Central memory CD8-positive, alpha-beta T cell (primary cell): Measurements from ENCODE around the gene TMEM33.
A peak's percentile ranks its signal among the peaks of the same experiment; 100 is the strongest.
"Not testable (repeated sequence)": the region's sequence is repeated elsewhere in the genome, so short reads cannot be mapped to it uniquely, and the experiment has no call there.

Experiments
- ATAC-seq: fragments of 150-1000 bp; cut with Tn5 transposase; replicated peaks from 2 replicates; pipeline ENCODE4 v1.10.0; 2022; ENCODE audit warnings: mild to moderate bottlenecking, moderate FRiP score, moderate number of reproducible peaks; ENCODE audit not compliant: poor library complexity, severe bottlenecking; ENCODE audit errors: extremely low read depth
- DNase-seq, 2 donors: peaks; one replicate each; pipeline ENCODE4 v3.0.0; 2021; ENCODE audit warnings: low spot score in 2 of 2
- H3K27ac Mint-ChIP-seq: one replicate; pipeline ENCODE4 v1.8.0; 2022; ENCODE audit warnings: low read depth, mild to moderate bottlenecking, moderate library complexity, mixed read lengths
- H3K27me3 Mint-ChIP-seq: one replicate; pipeline ENCODE4 v1.8.0; 2022; ENCODE audit warnings: mixed read lengths
- H3K36me3 Mint-ChIP-seq: one replicate; pipeline ENCODE4 v1.8.0; 2022; ENCODE audit warnings: mild to moderate bottlenecking, moderate library complexity, mixed read lengths; ENCODE audit not compliant: insufficient read depth
- H3K4me1 Mint-ChIP-seq: one replicate; pipeline ENCODE4 v1.8.0; 2022; ENCODE audit warnings: mixed read lengths
- H3K4me3 Mint-ChIP-seq: one replicate; pipeline ENCODE4 v1.8.0; 2022; ENCODE audit warnings: mild to moderate bottlenecking, moderate library complexity, mixed read lengths
- H3K9me3 Mint-ChIP-seq: one replicate; pipeline ENCODE4 v1.8.0; 2022; ENCODE audit warnings: mixed read lengths

Gene TMEM33

GRCh38 chr4:41920416-41920815 lies 14.8 kb upstream of the TMEM33 start:
- not testable (repeated sequence) for DNase-seq, H3K36me3 Mint-ChIP-seq, H3K4me3 Mint-ChIP-seq, ATAC-seq, H3K27ac Mint-ChIP-seq, H3K4me1 Mint-ChIP-seq, H3K9me3 Mint-ChIP-seq
- H3K27me3 Mint-ChIP-seq = peaks cover 29% of the 10 kb centered on the region

- H3K4me1 Mint-ChIP-seq = no peaks in the 10 kb centered on the region
- H3K36me3 Mint-ChIP-seq = no peaks in the 10 kb centered on the region
- DNase-seq = no peak
- no peak overlapping the region for H3K27ac Mint-ChIP-seq
- no peaks in the 10 kb centered on the region for H3K9me3 Mint-ChIP-seq
- H3K27me3 Mint-ChIP-seq = peaks cover 29% of the 10 kb centered on the region
- no peak for ATAC-seq
- no peak overlapping the region for H3K4me3 Mint-ChIP-seq
Observed at GRCh38 chr4:41921476-41921875, 13.8 kb upstream of the TMEM33 start.

DNA sequence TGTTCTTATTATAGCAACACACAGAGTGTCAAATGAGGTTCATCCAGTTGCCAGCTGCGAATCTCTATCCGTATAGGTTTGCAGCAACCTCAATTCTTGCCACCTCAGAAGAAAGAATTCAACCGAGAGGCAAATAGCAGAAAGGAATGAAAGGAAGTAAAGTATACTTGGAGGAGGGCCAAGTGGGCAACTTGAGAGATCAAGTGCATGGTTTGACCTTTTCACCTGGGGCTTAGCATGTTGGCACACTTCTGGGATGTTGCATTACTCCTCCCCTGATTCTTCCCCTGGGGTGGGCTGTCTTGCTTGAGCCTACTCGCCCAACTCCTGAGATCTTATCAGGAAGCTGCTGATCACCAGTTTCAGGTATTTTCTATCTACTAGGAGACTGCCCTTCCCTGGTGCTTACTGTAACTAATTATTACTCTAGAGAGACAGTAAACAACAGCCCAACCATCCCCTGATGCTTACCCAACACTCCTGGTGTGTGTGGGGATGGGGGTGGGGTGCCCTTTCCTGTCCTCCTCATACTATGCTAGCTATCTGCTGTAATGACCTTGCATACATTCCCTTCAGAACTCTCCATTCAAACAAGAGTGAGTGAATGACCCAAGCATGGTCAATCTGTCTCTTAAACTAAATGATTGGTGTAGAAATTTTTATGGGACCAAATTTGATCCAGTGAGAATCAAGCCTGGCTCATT lies 7.3 kb upstream of the TMEM33 start:
- Mint-ChIP-seq H3K4me3 (no peak overlapping the region), H3K36me3 (no peaks in the 10 kb centered on the region), H3K9me3 (no peaks in the 10 kb centered on the region), H3K4me1 (no peaks in the 10 kb centered on the region), H3K27ac (no peak overlapping the region), H3K27me3 (peaks cover 27% of the 10 kb centered on the region)
- ATAC-seq (no peak), DNase-seq (no peak)

DNA sequence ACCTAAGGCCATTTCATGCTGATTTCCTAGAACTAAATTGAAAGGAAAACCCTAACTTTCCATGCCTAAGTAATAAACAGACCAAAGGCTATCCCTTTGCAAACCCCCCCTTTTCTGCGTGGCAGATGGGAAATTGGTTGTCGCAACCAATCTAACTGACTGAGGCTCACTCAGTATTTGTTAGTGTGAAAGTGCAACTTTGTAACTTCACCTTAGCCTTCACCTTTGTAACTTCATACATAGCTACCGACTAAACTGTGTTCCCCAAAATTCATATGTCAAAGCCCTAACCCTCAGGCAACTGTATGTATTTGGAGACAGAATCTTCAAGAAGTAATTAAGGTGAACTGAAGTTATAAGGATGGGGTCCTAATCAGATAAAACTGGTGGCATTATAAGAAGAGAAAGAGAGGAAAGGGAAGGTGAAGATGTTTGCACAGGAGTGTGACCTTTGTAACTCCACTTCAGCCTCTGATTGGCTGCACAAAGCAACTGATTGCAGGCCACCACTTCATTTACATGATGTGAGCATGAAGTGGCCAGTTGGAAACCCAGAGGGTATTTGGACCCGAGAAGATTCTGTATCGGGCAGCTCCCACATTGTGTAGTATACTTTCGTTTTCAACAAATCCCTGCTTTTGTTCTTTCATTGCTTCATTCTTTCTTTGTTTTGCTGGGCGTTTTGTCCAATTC lies 4.9 kb upstream of the TMEM33 start:
- H3K4me3 Mint-ChIP-seq = no peak overlapping the region
- DNase-seq (no peak), ATAC-seq (no peak)
- peaks cover 6% of the 10 kb centered on the region for H3K36me3 Mint-ChIP-seq
- H3K9me3 Mint-ChIP-seq = no peaks in the 10 kb centered on the region
- H3K27ac Mint-ChIP-seq = no peak overlapping the region
- peaks cover 8% of the 10 kb centered on the region for H3K27me3 Mint-ChIP-seq
- H3K4me1 Mint-ChIP-seq = peaks cover 11% of the 10 kb centered on the region

DNA sequence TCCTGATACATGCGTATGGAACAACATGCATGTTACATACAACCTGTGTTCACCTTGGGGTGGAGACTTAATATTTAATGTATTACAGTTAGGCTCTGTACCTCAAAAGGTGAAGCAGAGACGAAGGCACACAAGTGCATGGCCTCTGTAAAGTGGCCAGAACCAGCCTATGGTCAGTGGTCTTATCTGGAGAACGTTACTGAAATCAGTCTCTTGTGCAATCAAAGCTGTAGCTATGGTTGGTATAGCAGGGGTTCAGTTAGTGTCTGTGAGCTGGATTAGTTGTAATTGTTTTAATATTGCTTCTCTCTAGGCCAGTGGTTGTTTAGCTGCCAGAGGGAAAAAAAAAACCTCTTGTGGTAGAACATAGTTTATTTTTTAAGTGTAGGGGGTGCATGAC lies 2.2 kb upstream of the TMEM33 start:
- DNase-seq (no peak), ATAC-seq (no peak)
- H3K4me1 Mint-ChIP-seq = peaks cover 32% of the 10 kb centered on the region
- H3K36me3 Mint-ChIP-seq = peaks cover 9% of the 10 kb centered on the region
- no peaks in the 10 kb centered on the region for H3K9me3 Mint-ChIP-seq
- no peak overlapping the region for H3K27ac Mint-ChIP-seq
- no peak overlapping the region for H3K4me3 Mint-ChIP-seq
- peaks cover 7% of the 10 kb centered on the region for H3K27me3 Mint-ChIP-seq

DNA sequence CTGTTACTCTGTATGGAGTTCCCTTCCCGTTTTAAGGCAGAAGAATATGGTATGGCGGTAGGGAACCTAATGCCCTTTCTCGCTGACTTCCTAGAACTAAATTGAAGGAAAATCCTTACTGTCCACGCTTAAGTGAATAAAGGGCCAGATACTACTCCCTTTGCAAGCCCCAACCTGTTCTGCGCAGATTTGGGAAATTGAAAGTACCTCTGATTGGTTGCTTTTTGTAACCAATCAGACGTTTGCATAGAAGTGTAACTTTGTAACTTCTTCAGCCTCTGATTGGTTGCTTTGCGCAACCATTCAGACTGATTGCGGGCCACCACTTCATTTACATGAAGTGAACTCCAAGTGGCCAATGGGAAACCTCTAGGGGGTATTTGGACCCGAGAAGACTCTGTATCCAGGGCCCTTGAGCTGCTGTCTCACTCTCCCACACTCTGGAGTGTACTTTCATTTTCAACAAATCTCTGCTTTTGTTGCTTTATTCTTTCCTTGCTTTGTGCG lies 1.2 kb upstream of the TMEM33 start:
- ATAC-seq = no peak
- no peak for DNase-seq
- Mint-ChIP-seq H3K4me1 (peaks cover 40% of the 10 kb centered on the region), H3K27ac (peak overlapping the region; percentile 92), H3K27me3 (no peaks in the 10 kb centered on the region), H3K4me3 (peak overlapping the region; percentile 93), H3K36me3 (peaks cover 11% of the 10 kb centered on the region), H3K9me3 (no peaks in the 10 kb centered on the region)

DNA sequence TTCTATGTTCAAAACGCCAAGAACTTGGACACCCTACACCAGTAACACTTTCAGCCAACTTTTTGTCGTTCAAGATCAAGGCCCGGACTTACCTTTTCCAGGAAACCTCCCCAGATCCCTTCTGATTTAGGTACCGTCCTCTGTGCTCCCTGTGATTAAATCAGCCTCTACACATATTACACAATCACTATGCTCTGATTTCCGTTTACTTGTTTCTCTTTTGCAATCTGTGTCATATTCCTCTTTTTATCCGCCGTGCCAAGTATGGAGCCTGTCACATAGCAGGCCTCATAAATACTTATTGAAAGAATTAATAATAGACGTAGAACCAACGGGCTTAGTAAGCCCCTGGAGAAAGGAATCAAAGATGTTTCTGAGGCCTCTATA lies 722 bp upstream of the TMEM33 start:
- no peaks in the 10 kb centered on the region for H3K9me3 Mint-ChIP-seq
- ATAC-seq (no peak), DNase-seq (no peak)
- peak overlapping the region; percentile 92 for H3K27ac Mint-ChIP-seq
- peaks cover 41% of the 10 kb centered on the region for H3K4me1 Mint-ChIP-seq
- H3K36me3 Mint-ChIP-seq = peaks cover 16% of the 10 kb centered on the region
- H3K4me3 Mint-ChIP-seq = peak overlapping the region; percentile 93
- no peaks in the 10 kb centered on the region for H3K27me3 Mint-ChIP-seq

- Mint-ChIP-seq H3K9me3 (no peaks in the 10 kb centered on the region), H3K4me3 (peak overlapping the region; percentile 93), H3K27ac (peak overlapping the region; percentile 92), H3K27me3 (no peaks in the 10 kb centered on the region), H3K36me3 (peaks cover 26% of the 10 kb centered on the region), H3K4me1 (peaks cover 46% of the 10 kb centered on the region)
- DNase-seq = no peak
- ATAC-seq = peak; percentile 29
Observed at GRCh38 chr4:41935652-41936021, 408 bp downstream of the TMEM33 start.

DNA sequence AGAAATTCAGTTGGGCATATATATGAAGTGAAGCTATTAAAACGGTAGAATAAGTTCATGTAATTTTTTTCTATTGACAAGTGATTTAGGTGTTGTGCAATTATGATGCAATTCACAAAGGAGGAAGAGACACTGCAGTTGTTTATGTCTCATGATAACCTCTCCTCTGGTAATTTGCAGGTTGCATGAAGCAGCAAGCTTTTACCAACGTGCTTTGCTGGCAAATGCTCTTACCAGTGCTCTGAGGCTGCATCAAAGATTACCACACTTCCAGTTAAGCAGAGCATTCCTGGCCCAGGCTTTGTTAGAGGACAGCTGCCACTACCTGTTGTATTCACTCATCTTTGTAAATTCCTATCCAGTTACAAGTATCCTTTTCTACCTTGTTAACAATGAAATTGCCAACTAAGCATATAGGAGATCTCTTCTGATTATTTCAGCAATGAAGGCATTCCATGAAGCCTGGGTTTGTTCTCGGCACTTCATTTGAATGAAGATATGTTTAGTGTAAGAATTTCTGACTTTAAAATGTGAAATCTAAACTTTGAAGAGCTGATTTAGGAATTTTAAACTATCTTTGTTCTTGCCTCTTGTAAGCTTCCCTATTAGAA lies 3.9 kb downstream of the TMEM33 start:
- H3K9me3 Mint-ChIP-seq = no peaks in the 10 kb centered on the region
- H3K4me1 Mint-ChIP-seq = peaks cover 51% of the 10 kb centered on the region
- ATAC-seq = no peak
- H3K27ac Mint-ChIP-seq = no peak overlapping the region
- peaks cover 37% of the 10 kb centered on the region for H3K36me3 Mint-ChIP-seq
- no peak for DNase-seq
- H3K4me3 Mint-ChIP-seq = no peak overlapping the region
- H3K27me3 Mint-ChIP-seq = no peaks in the 10 kb centered on the region

- Mint-ChIP-seq H3K27me3 (no peaks in the 10 kb centered on the region), H3K4me3 (no peak overlapping the region), H3K27ac (no peak overlapping the region), H3K36me3 (peaks cover 39% of the 10 kb centered on the region), H3K9me3 (no peaks in the 10 kb centered on the region), H3K4me1 (peaks cover 35% of the 10 kb centered on the region)
- DNase-seq (no peak), ATAC-seq (no peak)
Observed at GRCh38 chr4:41940834-41941233, 5.6 kb downstream of the TMEM33 start.

DNA sequence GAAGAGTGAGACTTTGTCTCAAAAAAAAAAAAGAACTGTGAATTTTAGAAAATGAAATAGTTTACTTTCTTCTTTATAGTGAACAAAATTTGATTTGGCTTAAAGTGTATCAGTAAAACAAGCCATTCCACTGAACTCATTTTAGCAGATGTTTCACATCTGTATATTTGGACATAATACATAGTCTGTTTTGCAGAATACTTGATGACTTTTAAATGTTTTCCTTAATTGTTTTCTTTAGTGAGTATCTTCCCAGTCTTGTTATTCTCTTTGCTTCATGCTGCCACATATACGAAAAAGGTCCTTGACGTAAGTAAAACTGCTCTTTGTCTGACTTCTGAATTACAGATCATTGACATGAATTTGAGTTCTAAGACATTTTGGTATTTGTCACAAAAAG lies 8.3 kb downstream of the TMEM33 start:
- no peak overlapping the region for H3K4me3 Mint-ChIP-seq
- H3K27me3 Mint-ChIP-seq = no peaks in the 10 kb centered on the region
- no peak for ATAC-seq
- peaks cover 51% of the 10 kb centered on the region for H3K36me3 Mint-ChIP-seq
- H3K27ac Mint-ChIP-seq = no peak overlapping the region
- no peak for DNase-seq
- H3K9me3 Mint-ChIP-seq = no peaks in the 10 kb centered on the region
- H3K4me1 Mint-ChIP-seq = peaks cover 14% of the 10 kb centered on the region

DNA sequence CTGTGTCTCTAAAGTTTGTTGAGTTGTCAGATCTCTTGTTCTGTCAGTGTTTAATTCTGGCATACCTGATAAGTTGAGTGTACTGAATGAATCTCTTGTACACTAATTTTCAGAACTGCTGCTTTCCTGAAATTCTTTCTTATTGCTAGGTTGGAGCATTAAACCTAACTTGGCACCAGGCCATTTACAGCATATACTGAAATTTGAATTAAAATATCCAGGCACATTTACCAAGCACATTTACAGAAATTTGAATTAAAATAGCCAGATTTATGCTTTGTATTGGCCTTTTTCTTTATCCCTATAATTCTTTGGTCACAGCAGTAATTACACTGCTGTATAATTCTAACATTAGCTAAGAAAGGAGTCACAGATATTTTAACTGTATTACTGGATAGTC lies 8.9 kb downstream of the TMEM33 start:
- ATAC-seq (no peak), DNase-seq (no peak)
- H3K9me3 Mint-ChIP-seq = no peaks in the 10 kb centered on the region
- peaks cover 50% of the 10 kb centered on the region for H3K36me3 Mint-ChIP-seq
- H3K4me1 Mint-ChIP-seq = peaks cover 11% of the 10 kb centered on the region
- H3K4me3 Mint-ChIP-seq = no peak overlapping the region
- H3K27ac Mint-ChIP-seq = no peak overlapping the region
- H3K27me3 Mint-ChIP-seq = no peaks in the 10 kb centered on the region

- Mint-ChIP-seq H3K27me3 (no peaks in the 10 kb centered on the region), H3K36me3 (peaks cover 50% of the 10 kb centered on the region), H3K27ac (no peak overlapping the region), H3K4me3 (no peak overlapping the region), H3K4me1 (peaks cover 7% of the 10 kb centered on the region), H3K9me3 (no peaks in the 10 kb centered on the region)
- DNase-seq (no peak), ATAC-seq (no peak)
Observed at GRCh38 chr4:41949531-41949930, 14.3 kb downstream of the TMEM33 start.
